Endothelial cell of umbilical vein (primary cell): Measurements from ENCODE around the gene CDC45. TPM values are rescaled to one million over a fixed set of nuclear protein-coding genes. Genes with fewer than 3 reads are reported as not detected.

Source experiments
- BruUV-seq: library from RNA; stranded (reverse); fragments of 400-500 nt; replicated peaks from 2 replicates; lab custom pipeline; 2021; lab: Mats Ljungman, UMichigan
- CTCF ChIA-PET: fragments of 300-600, 350-600 bp; sonication (Branson Sonifier 250); formaldehyde crosslinking; loops from one replicate; lab custom pipeline; 2021; ENCODE audit warnings: antibody characterized with exemption, inconsistent platforms; lab: Charles Lee
- POLR2A ChIA-PET: fragments of 300-600, 350-600 bp; sonication (Branson Sonifier 250); formaldehyde crosslinking; loops from one replicate; lab custom pipeline; 2021; ENCODE audit warnings: antibody characterized with exemption, inconsistent platforms; lab: Charles Lee
- DNase-seq: peaks from one replicate; pipeline ENCODE4 v3.0.0-alpha.2; 2011; ENCODE audit warnings: low read depth, low spot score
- FAIRE-seq: peaks from 2 replicates; lab custom pipeline; 2011; peaks lifted over from hg19 to GRCh38; lab: Jason Lieb, UNC
- H2AFZ ChIP-seq: 2 replicates; pipeline ENCODE4 v1.6.0; 2012; ENCODE audit warnings: low read depth, low read length, control low read depth, inconsistent platforms
- H3K27ac ChIP-seq: 2 replicates; pipeline ENCODE4 v1.5.1; 2011; ENCODE audit warnings: low read depth, mild to moderate bottlenecking, control low read depth, low read length, moderate library complexity; ENCODE audit not compliant: insufficient read depth
- H3K27me3 ChIP-seq, 2 experiments: 2 replicates each; pipeline versions ENCODE4 v1.6.0 to v1.6.1; 2011; ENCODE audit warnings: low read length in 2 of 2, mixed read lengths in 1 of 2; ENCODE audit not compliant: control insufficient read depth in 2 of 2, insufficient read depth in 2 of 2
- H3K36me3 ChIP-seq, 2 experiments: 2 replicates in 1 of 2; 3 replicates in 1 of 2; pipeline ENCODE4 v1.5.1; 2011; ENCODE audit warnings: low read length in 2 of 2, mild to moderate bottlenecking in 1 of 2, moderate library complexity in 1 of 2; ENCODE audit not compliant: control insufficient read depth in 2 of 2, insufficient read depth in 2 of 2; ENCODE audit errors: extremely low read depth in 1 of 2
- H3K4me1 ChIP-seq: 3 replicates; pipeline ENCODE4 v1.5.1; 2011; ENCODE audit warnings: mild to moderate bottlenecking, low read length; ENCODE audit not compliant: control insufficient read depth, insufficient read depth; ENCODE audit errors: extremely low read depth
- H3K4me2 ChIP-seq: 2 replicates; pipeline ENCODE4 v1.6.1; 2011; ENCODE audit warnings: low read length, control low read depth, mixed read lengths; ENCODE audit not compliant: insufficient read depth
- H3K4me3 ChIP-seq, 3 experiments: fragments of 200-600 bp in 1 of 3; sonication (generic), shearing (Covaris generic) in 1 of 3; replicated peaks in 1 of 3; 2 replicates each; pipeline ENCODE4 v1.5.1; 2011 to 2016; ENCODE audit warnings: control low read depth in 3 of 3, low read length in 3 of 3, mild to moderate bottlenecking in 2 of 3, inconsistent platforms in 1 of 3, low read depth in 1 of 3, moderate library complexity in 1 of 3; ENCODE audit not compliant: insufficient read depth in 1 of 3
- H3K79me2 ChIP-seq: 2 replicates; pipeline ENCODE4 v1.6.0; 2012; ENCODE audit warnings: low read length, inconsistent platforms; ENCODE audit not compliant: control insufficient read depth, insufficient read depth
- H3K9ac ChIP-seq: replicated peaks from 2 replicates; pipeline ENCODE3; 2011; ENCODE audit warnings: low read length, control low read depth; ENCODE audit not compliant: insufficient read depth; ENCODE audit errors: extremely low read depth
- H3K9me1 ChIP-seq: replicated peaks from 3 replicates; pipeline ENCODE4 v1.6.0; 2011; ENCODE audit warnings: mild to moderate bottlenecking, low read length; ENCODE audit not compliant: control insufficient read depth, insufficient read depth; ENCODE audit errors: extremely low read depth
- H3K9me3 ChIP-seq: replicated peaks from 2 replicates; pipeline ENCODE4 v1.5.1; 2012; ENCODE audit warnings: low read length, inconsistent platforms; ENCODE audit not compliant: control insufficient read depth, insufficient read depth
- H4K20me1 ChIP-seq: replicated peaks from 2 replicates; pipeline ENCODE3; 2011; ENCODE audit warnings: mild to moderate bottlenecking, low read length; ENCODE audit not compliant: control insufficient read depth, insufficient read depth; ENCODE audit errors: extremely low read depth
- CTCF ChIP-seq, 2 donors: IDR thresholded peaks; 1 replicate in 1 of 2; 2 replicates in 1 of 2; pipeline ENCODE4 v1.5.1; 2011; ENCODE audit warnings: low read length in 2 of 2, mild to moderate bottlenecking in 2 of 2, moderate library complexity in 2 of 2, control low read depth in 1 of 2, inconsistent platforms in 1 of 2, low read depth in 1 of 2; ENCODE audit not compliant: insufficient read depth in 1 of 2; ENCODE audit errors: extremely low read depth in 1 of 2
- EZH2 ChIP-seq: IDR thresholded peaks from 2 replicates; pipeline ENCODE4 v1.6.1; 2012; ENCODE audit warnings: borderline replicate concordance, low read depth, mild to moderate bottlenecking, moderate library complexity, low read length, inconsistent platforms; ENCODE audit not compliant: severe bottlenecking
- FOS ChIP-seq: IDR thresholded peaks from 2 replicates; pipeline ENCODE4 v1.6.1; 2011; ENCODE audit warnings: mild to moderate bottlenecking, low read length, moderate library complexity, borderline replicate concordance; ENCODE audit not compliant: insufficient read depth
- GATA2 ChIP-seq: IDR thresholded peaks from 2 replicates; pipeline ENCODE4 v1.7.0; 2011; ENCODE audit warnings: low read depth, mild to moderate bottlenecking, moderate library complexity, mixed read lengths, low read length; ENCODE audit not compliant: insufficient read length, insufficient read depth
- JUN ChIP-seq: IDR thresholded peaks from 2 replicates; pipeline ENCODE4 v1.6.1; 2011; ENCODE audit warnings: borderline replicate concordance, low read depth; ENCODE audit not compliant: insufficient read length, insufficient read depth
- MAX ChIP-seq: IDR thresholded peaks from 2 replicates; pipeline ENCODE4 v1.6.1; 2011; ENCODE audit not compliant: insufficient read depth, insufficient read length
- MYC ChIP-seq: IDR thresholded peaks from one replicate; pipeline ENCODE4 v1.6.1; 2011; ENCODE audit warnings: mild to moderate bottlenecking, low read depth, low read length
- POLR2A ChIP-seq: IDR thresholded peaks from 2 replicates; pipeline ENCODE4 v1.6.1; 2012; ENCODE audit warnings: low read depth, mild to moderate bottlenecking, control low read depth, low read length
- POLR2AphosphoS5 ChIP-seq: IDR thresholded peaks from 2 replicates; pipeline ENCODE4 v1.6.1; 2012; ENCODE audit warnings: low read depth, mild to moderate bottlenecking, control low read depth, low read length, moderate library complexity; ENCODE audit not compliant: insufficient read depth
- dilution Hi-C: fragments of 300-500 bp; cut with MboI; formaldehyde crosslinking; loops from one replicate; pipeline ENCODE4 v1.15.0; 2019; ENCODE audit warnings: low sequenced_read_pairs; ENCODE audit not compliant: extremely low pct_ligation_motif_present
- intact Hi-C: fragments of 100-400 bp; cut with micrococcal nuclease; formaldehyde crosslinking; loops from one replicate; pipeline ENCODE4 v1.10.0; 2022
- polyA plus RNA-seq, 4 experiments: library from polyadenylated mRNA; depleted of rRNA in 3 of 4; stranded (reverse) in 3 of 4; unstranded in 1 of 4; fragments of >200 nt; gene quantifications; 2 replicates each; pipeline versions ENCODE4 v1.2.1 to v1.2.3, GENCODE V29; 2011 to 2012; ENCODE audit warnings: missing spikeins in 1 of 4
- total RNA-seq: library from RNA; stranded (reverse); gene quantifications from 2 replicates; pipeline ENCODE4 v1.2.3, GENCODE V29; 2021

The CDC45 gene
- total and polyA plus RNA-seq, 2 donors (not counting 3 experiments of a cell fraction or from before 2014, with no cell fraction given): 36.6 to 40.6 TPM

GRCh38 chr22:19506212-19506611 lies 26.5 kb downstream of the CDC45 start:
- dilution Hi-C loops: no loop called here
- Histone ChIP-seq H3K4me1 (no peaks in the 10 kb centered on the region), H3K9me1 (no peaks in the 10 kb centered on the region), H3K9ac (no peak overlapping the region), H3K9me3 (no peaks in the 10 kb centered on the region), H3K79me2 (no peaks in the 10 kb centered on the region), H4K20me1 (no peaks in the 10 kb centered on the region), H3K27me3 (no peaks in the 10 kb centered on the region), H3K27ac (no peak overlapping the region), H3K4me3 (no peak overlapping the region), H3K36me3 (no peaks in the 10 kb centered on the region), H3K4me2 (no peak overlapping the region), H2AFZ (no peak overlapping the region)
- no peak for TF ChIP-seq POLR2AphosphoS5
- TF ChIP-seq CTCF (IDR thresholded peaks at IDR 0.05; ENCODE audit: extremely low read depth in 1 of 2, insufficient read depth in 1 of 2, low read depth in 1 of 2, low read length in 2 of 2): no peak
- TF ChIP-seq MAX: no peak
- TF ChIP-seq MYC: no peak
- no peak for TF ChIP-seq GATA2
- no peak for TF ChIP-seq FOS
- TF ChIP-seq JUN: no peak
- TF ChIP-seq EZH2: no peak
- no peak for TF ChIP-seq POLR2A
- no peak for FAIRE-seq
- BruUV-seq: no TSS peak
- CTCF ChIA-PET: no interaction called here
- DNase-seq: no peak
- POLR2A ChIA-PET: no interaction called here
- intact Hi-C loops: no loop called here
